Peyer's patch (tissue), 4 donors: ENCODE measurements around the gene STRIT1.

Experiments used
- CTCF ChIP-seq, 6 experiments: fragments of 450-650 bp in 4 of 6; fragments of 200-600 bp in 2 of 6; sonication (generic) in 1 of 6; IDR thresholded peaks; one replicate each; pipeline ENCODE4 v1.5.1; 2017 to 2019; ENCODE audit warnings: antibody characterized with exemption in 6 of 6, mild to moderate bottlenecking in 3 of 6, moderate library complexity in 1 of 6
- POLR2A ChIP-seq, 2 donors: fragments of 450-650 bp; IDR thresholded peaks; one replicate each; pipeline ENCODE4 v1.5.1; 2017; ENCODE audit warnings: antibody characterized with exemption in 2 of 2, mild to moderate bottlenecking in 2 of 2, moderate library complexity in 2 of 2

GRCh38 chr3:155285936-155286335 lies 7.5 kb downstream of the STRIT1 start:
- TF ChIP-seq CTCF (IDR thresholded peaks at IDR 0.05) (no peak), POLR2A (IDR thresholded peaks at IDR 0.05) (no peak)
